Measurements from ENCODE around the gene IDI2.

Gene IDI2

GRCh38 chr10:976316-976715 is 49.3 kb downstream of the IDI2 start:
- no peak for DNase-seq

GRCh38 chr10:974785-975074 is 50.9 kb downstream of the IDI2 start:
- DNase-seq: no peak

DNA sequence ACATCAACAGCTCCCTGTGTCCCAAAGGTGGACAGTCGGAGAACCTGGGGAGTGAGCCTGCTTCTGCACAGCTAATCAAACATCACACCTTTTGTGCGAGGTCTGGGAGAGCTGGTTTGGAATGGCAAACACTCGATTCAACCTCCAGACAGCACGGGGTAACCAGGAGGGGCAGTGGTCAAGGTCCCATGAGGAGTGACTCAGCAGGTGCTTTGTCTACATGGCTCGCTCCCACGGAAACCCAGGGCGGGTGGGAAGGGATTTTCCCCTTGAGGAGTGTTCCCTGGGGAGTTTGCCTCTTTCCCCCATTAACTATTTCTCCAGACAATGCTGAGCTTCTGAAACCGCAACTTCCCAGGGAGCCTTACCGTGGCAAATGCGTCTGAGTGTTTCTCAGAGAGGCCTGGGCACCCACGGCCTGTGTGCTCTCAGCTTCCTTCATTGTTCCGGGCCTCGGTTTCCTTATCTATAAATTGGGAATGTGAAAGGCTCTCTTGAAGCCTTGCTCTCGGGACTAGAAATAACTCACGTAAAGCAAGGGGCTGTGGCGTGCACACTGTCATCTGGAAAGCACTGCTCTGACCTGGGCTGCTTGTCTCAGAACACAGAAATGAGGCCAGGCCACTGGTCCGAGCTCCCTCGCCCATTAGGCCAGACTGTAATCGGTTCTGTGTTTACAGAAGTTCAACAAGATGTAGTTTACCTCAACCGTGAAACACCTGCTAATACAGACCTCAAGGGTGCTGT is 51.4 kb downstream of the IDI2 start:
- DNase-seq: no peak

- DNase-seq: no peak
These were observed 52.9 kb downstream of the IDI2 start for GRCh38 chr10:972763-973162.

DNA sequence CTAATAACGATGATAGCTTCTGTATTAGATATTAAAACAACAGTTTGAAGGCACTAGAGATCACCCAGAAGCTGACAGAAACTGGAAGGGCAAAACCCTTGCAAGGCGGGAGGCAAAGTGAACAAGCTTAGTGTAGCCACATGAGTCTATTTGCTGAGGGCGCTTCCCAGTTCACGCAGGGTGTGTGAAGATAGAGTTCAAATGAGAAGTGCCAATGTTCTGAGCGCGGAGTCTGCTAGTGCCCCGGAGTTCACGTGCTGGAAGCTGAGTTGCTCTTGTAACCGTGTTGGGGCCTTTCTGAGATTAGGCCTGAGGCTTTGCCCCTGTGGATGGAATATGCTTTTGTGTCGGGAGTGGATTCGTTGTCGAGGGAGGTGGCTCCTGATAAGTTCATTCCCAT is 54.0 kb downstream of the IDI2 start:
- no peak for DNase-seq

- peak; percentile 5 for DNase-seq
These were observed 54.5 kb downstream of the IDI2 start for GRCh38 chr10:971150-971542.

GRCh38 chr10:970311-971149 is 55.1 kb downstream of the IDI2 start:
- DNase-seq: no peak

DNA sequence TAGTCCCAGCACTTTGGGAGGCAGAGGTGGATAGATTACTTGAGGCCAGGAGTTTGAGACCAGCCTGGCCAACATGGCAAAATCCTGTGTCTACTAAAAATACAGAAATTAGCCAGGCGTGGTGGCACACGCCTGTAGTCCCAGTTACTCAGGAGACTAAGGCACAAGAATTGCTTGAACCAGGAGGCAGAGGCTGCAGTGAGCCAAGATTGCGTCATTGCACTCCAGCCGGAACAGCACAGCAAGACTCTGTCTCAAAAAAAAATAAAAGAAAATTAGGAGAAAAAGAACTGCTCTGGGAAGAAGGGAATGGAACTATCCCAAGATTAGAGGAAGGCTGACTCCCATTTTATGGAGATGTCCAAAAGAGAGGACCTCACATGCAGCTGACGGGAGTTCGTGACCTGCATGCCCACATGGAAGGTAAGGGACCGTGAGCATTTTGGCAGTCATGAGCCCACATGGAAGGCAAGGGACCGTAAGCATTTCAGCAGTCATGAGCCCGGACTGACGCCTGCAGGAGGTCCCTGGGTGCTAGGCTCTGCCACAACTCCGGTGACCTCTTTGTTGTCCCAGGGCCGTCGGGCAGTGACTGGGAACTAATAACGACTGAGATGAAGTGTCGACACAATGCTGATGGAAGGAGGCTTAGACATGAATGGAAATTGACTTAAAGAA is 56.0 kb downstream of the IDI2 start:
- no peak for DNase-seq

Data from midbrain (tissue), 1 donor.